HG02884 (cell line): ENCODE data around the gene FAM83E.
"Not testable (repeated sequence)": the region's sequence is repeated elsewhere in the genome, so short reads cannot be mapped to it uniquely, and the experiment has no call there.

Experiments used
- ATAC-seq: cut with Tn5 transposase; IDR thresholded peaks from one replicate; pipeline ENCODE4 v1.9.1; 2021; ENCODE audit warnings: mild to moderate bottlenecking, moderate library complexity; ENCODE audit not compliant: unreplicated experiment

Gene FAM83E

GRCh38 chr19:48587387-48587786 lies 27.5 kb downstream of the FAM83E start:
- no peak for ATAC-seq

- no peak for ATAC-seq
Observed at GRCh38 chr19:48582168-48582567, 32.7 kb downstream of the FAM83E start.

DNA sequence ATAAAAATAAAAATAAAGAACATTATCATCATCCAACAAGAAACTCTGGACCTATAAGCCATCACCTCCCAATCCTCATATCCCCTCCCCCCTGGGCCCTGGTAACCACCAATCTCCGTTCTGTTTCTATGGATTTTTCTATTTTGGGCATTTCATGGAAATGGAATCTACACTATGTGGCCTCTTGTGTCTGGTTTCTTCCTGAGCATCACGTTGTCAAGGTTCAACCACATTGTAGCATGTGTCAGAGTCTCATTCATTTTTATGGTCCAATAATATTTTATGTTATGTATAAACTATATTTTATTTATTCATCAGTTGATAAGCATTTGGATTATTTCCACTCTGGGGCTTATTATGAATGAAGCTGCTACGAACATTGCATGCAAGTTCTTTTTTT lies 36.0 kb downstream of the FAM83E start:
- no peak for ATAC-seq

DNA sequence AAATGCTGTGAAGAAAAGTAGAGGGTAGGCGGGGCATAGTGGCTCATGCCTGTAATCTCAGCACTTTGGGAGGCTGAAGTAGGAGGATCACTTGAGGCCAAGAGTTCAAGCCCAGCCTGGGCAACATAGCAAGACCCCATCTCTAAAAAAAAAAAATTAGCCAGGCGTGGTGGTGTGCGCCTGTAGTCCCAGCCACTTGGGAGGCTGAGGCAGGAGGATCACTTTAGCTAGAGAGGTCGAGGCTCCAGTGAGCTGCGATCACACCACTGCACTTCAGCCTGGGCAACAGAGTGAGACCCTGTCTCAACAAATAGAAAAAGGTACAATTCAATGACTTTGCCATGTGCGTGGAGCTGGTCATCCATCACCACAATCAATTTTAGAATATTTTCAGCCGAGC lies 37.0 kb downstream of the FAM83E start:
- not testable (repeated sequence) for ATAC-seq

- no peak for ATAC-seq
Observed at GRCh38 chr19:48575931-48576622, 38.8 kb downstream of the FAM83E start.

DNA sequence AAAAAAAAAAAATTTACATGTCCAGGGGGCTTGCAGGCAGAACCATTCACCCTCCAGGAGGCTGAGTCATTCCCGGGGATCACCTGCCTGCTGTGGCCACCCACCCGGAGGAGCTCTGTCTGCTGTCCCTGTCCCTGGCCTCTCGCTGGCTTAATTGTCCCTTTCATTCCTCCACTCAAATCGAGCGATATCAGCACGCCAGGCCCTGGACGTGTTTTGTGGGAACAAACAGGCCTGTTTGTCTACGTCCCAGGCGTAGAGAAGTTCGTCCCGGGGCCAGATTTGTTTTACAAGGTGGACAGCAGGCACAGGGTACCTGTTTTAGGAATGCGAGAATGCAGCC lies 41.7 kb downstream of the FAM83E start:
- ATAC-seq, result no peak

DNA sequence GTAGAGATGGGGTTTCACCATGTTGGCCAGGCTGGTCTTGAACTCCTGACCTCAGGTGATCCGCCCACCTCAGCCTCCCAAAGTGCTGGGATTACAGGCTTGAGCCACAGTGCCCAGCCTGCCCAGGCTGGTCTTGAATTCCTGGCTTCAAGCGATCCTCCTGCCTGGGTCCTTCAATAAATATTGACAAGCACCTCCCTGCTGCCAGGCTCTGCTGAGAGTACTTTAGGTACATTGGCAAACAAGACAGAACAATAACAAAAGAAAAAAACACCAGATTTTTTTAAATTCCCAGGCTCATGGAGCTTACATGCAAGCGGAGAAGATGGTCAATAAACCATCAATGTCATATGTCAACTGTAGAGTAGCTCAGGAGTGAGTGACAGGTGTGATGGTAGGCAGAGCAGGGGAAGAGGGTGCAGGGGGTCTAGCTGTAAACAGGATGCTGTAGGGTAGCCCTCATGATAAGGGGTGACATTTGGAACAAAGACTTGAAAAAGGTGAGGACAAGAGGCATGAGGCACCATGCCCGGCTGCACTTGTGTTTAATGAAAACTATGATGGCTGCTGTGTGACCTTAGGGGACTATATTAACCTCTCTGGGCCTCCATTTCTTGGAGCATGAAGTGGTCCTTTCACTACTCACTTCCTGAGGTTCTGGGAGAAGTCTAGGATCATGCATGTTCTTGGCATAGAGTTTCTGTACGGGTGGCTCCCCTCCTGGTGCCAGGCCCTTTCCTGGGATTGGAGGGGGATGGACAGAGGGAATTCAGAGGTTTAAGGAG lies 43.3 kb downstream of the FAM83E start:
- no peak for ATAC-seq

- no peak for ATAC-seq
Observed at GRCh38 chr19:48569814-48570213, 45.1 kb downstream of the FAM83E start.

- no peak for ATAC-seq
Observed at GRCh38 chr19:48568345-48568886, 46.5 kb downstream of the FAM83E start.

- no peak for ATAC-seq
Observed at GRCh38 chr19:48565090-48565489, 49.8 kb downstream of the FAM83E start.
